Liver (tissue), 9 donors: ENCODE data around the gene COQ9. TPM values are rescaled to one million over a fixed set of nuclear protein-coding genes. Genes with fewer than 3 reads are reported as not detected.

ENCODE experiments used
- DNase-seq: peaks from one replicate; pipeline ENCODE4 v3.0.0-alpha.2; 2017; ENCODE audit warnings: low spot score
- H3K27ac ChIP-seq, 2 donors: one replicate each; pipeline ENCODE4 v1.7.0; 2013; ENCODE audit warnings: inconsistent platforms in 2 of 2, low read length in 2 of 2, control low read depth in 1 of 2, low read depth in 1 of 2, mild to moderate bottlenecking in 1 of 2
- H3K27me3 ChIP-seq, 4 donors: one replicate each; pipeline versions ENCODE4 v1.6.1 to v1.7.0; 2013; ENCODE audit warnings: low read length in 3 of 4, inconsistent platforms in 1 of 4, mild to moderate bottlenecking in 1 of 4, moderate library complexity in 1 of 4; ENCODE audit not compliant: control insufficient read depth in 4 of 4, insufficient read depth in 4 of 4
- H3K36me3 ChIP-seq, 4 donors: one replicate each; pipeline versions ENCODE4 v1.6.1 to v1.7.0; 2013; ENCODE audit warnings: low read length in 3 of 4, mild to moderate bottlenecking in 3 of 4, low read depth in 1 of 4, moderate library complexity in 1 of 4; ENCODE audit not compliant: control insufficient read depth in 4 of 4, insufficient read depth in 3 of 4
- H3K4me1 ChIP-seq, 4 donors: one replicate each; pipeline versions ENCODE4 v1.6.1 to v1.7.0; 2013; ENCODE audit warnings: low read length in 3 of 4, mild to moderate bottlenecking in 3 of 4, moderate library complexity in 1 of 4; ENCODE audit not compliant: control insufficient read depth in 4 of 4, insufficient read depth in 4 of 4
- H3K4me3 ChIP-seq, 3 donors: one replicate each; pipeline versions ENCODE4 v1.6.1 to v1.7.0; 2013; ENCODE audit warnings: low read length in 3 of 3, control low read depth in 1 of 3, low read depth in 1 of 3, mild to moderate bottlenecking in 1 of 3
- H3K9ac ChIP-seq, 2 donors: one replicate each; pipeline ENCODE4 v1.7.0; 2013; ENCODE audit warnings: low read length in 2 of 2, mild to moderate bottlenecking in 2 of 2, moderate library complexity in 2 of 2, control low read depth in 1 of 2, low read depth in 1 of 2
- H3K9me3 ChIP-seq, 4 donors: one replicate each; pipeline versions ENCODE4 v1.6.1 to v1.7.0; 2013; ENCODE audit warnings: low read length in 3 of 4; ENCODE audit not compliant: control insufficient read depth in 4 of 4
- ATF3 ChIP-seq: IDR thresholded peaks from 2 replicates; pipeline ENCODE4 v1.6.1; 2016; ENCODE audit warnings: antibody characterized with exemption
- FOXA2 ChIP-seq: IDR thresholded peaks from 2 replicates; pipeline ENCODE4 v1.6.1; 2016; ENCODE audit warnings: antibody characterized with exemption
- GABPA ChIP-seq, 2 donors: IDR thresholded peaks in 1 of 2; conservative IDR thresholded peaks in 1 of 2; 2 replicates each; pipeline ENCODE4 v1.6.1; 2016; ENCODE audit warnings: antibody characterized with exemption in 2 of 2, mild to moderate bottlenecking in 1 of 2, moderate library complexity in 1 of 2
- HNF4A ChIP-seq, 2 donors: conservative IDR thresholded peaks; 2 replicates each; pipeline ENCODE4 v1.6.1; 2016; ENCODE audit warnings: antibody characterized with exemption in 2 of 2, mild to moderate bottlenecking in 2 of 2
- JUND ChIP-seq, 2 donors: IDR thresholded peaks; 2 replicates each; pipeline ENCODE4 v1.6.1; 2016; ENCODE audit warnings: antibody characterized with exemption in 2 of 2
- MAX ChIP-seq: IDR thresholded peaks from 2 replicates; pipeline ENCODE4 v1.6.1; 2016; ENCODE audit warnings: antibody characterized with exemption
- RAD21 ChIP-seq, 2 donors: IDR thresholded peaks; 2 replicates each; pipeline ENCODE4 v1.6.1; 2016; ENCODE audit warnings: antibody characterized with exemption in 2 of 2, mild to moderate bottlenecking in 2 of 2
- REST ChIP-seq: IDR thresholded peaks from 2 replicates; pipeline ENCODE4 v1.6.1; 2016; ENCODE audit warnings: antibody characterized with exemption, mild to moderate bottlenecking
- TAF1 ChIP-seq: conservative IDR thresholded peaks from 2 replicates; pipeline ENCODE4 v1.6.1; 2016; ENCODE audit warnings: antibody characterized with exemption, mild to moderate bottlenecking
- YY1 ChIP-seq: IDR thresholded peaks from 2 replicates; pipeline ENCODE4 v1.6.1; 2016; ENCODE audit warnings: antibody characterized with exemption, mild to moderate bottlenecking
- WGBS: extraction: QIAGEN DNeasy Blood & Tissue Kit; methylation state at CpG from one replicate; pipeline ENCODE4 v1.1.7; 2013; 5-methylcytosine and 5-hydroxymethylcytosine counted together
- polyA plus RNA-seq, 2 donors: library from polyadenylated mRNA; stranded (reverse) in 1 of 2; unstranded in 1 of 2; fragments of 200-250 nt in 1 of 2; fragments of >200 nt in 1 of 2; fragmentation: Nextera tagmentation in 1 of 2; extraction: Ambion mirVana in 1 of 2; gene quantifications; one replicate each; pipeline versions ENCODE4 v1.2.1 to v1.2.3, GENCODE V29; 2013 to 2015
- total RNA-seq, 2 donors: library from RNA; depleted of rRNA; stranded (reverse); fragments of >200 nt; gene quantifications; one replicate each; pipeline ENCODE4 v1.2.3, GENCODE V29; 2014
- donor health status: healthy.
- donor health status: healthy.
- donor health status: healthy.
- donor health status: healthy.
- donor health status: healthy.

The COQ9 gene
- total and polyA plus RNA-seq, 4 donors, result 21.0 to 81.5 (median 58.0) TPM

GRCh38 chr16:57411362-57411976, 35.8 kb upstream of the COQ9 start:
- no peaks in the 10 kb centered on the region for H3K36me3 ChIP-seq
- no peaks in the 10 kb centered on the region for H3K27me3 ChIP-seq
- H3K27ac ChIP-seq, result no peak overlapping the region
- H3K4me3 ChIP-seq, result no peak overlapping the region
- TF ChIP-seq MAX (no peak), FOXA2 (no peak), TAF1 (no peak), JUND (IDR thresholded peaks at IDR 0.05) (no peak)
- peaks cover 0 to 3% (median 2%) of the 10 kb centered on the region in 4 donors for H3K4me1 ChIP-seq
- no peak overlapping the region for H3K9ac ChIP-seq
- no peak for DNase-seq
- H3K9me3 ChIP-seq, result no peaks in the 10 kb centered on the region
- 82% methylated on average over 12 of the region's 12 CpGs for WGBS

- 94% methylated on average over 9 of the region's 9 CpGs for WGBS
- Histone ChIP-seq H3K4me1 (peaks cover 5 to 14% (median 9%) of the 10 kb centered on the region in 4 donors), H3K27me3 (no peaks in the 10 kb centered on the region), H3K9ac (no peak overlapping the region), H3K36me3 (no peaks in the 10 kb centered on the region), H3K4me3 (no peak overlapping the region), H3K9me3 (no peaks in the 10 kb centered on the region), H3K27ac (no peak overlapping the region)
- no peak for DNase-seq
- no peak for TF ChIP-seq ATF3
- no peak for TF ChIP-seq MAX
- TF ChIP-seq GABPA (IDR thresholded peaks at IDR 0.05 in 1 of 2, conservative IDR thresholded peaks at IDR 0.05 in 1 of 2), result no peak
These were observed 34.7 kb upstream of the COQ9 start for GRCh38 chr16:57412584-57412983.

GRCh38 chr16:57413301-57413730, 34.0 kb upstream of the COQ9 start:
- H3K4me3 ChIP-seq, result no peak overlapping the region
- no peak for TF ChIP-seq MAX
- TF ChIP-seq YY1, result no peak
- no peak for TF ChIP-seq RAD21 (IDR thresholded peaks at IDR 0.05)
- TF ChIP-seq HNF4A (conservative IDR thresholded peaks at IDR 0.05), result no peak
- no peak for TF ChIP-seq TAF1
- no peak for TF ChIP-seq REST
- H3K36me3 ChIP-seq, result no peaks in the 10 kb centered on the region
- no peak overlapping the region for H3K9ac ChIP-seq
- DNase-seq, result no peak
- H3K27ac ChIP-seq, result no peak overlapping the region
- no peaks in the 10 kb centered on the region for H3K27me3 ChIP-seq
- WGBS, result 87% methylated on average over 5 of the region's 5 CpGs
- H3K4me1 ChIP-seq, result peaks cover 6 to 19% (median 13%) of the 10 kb centered on the region in 4 donors
- H3K9me3 ChIP-seq, result no peaks in the 10 kb centered on the region
